ENCODE results near the gene C1QTNF9B. TPM values are rescaled to one million over a fixed set of nuclear protein-coding genes. Genes with fewer than 3 reads are reported as not detected.

C1QTNF9B gene
- total and polyA plus RNA-seq, 4 donors, result 0.08 to 0.24 TPM; not detected in 2

DNA sequence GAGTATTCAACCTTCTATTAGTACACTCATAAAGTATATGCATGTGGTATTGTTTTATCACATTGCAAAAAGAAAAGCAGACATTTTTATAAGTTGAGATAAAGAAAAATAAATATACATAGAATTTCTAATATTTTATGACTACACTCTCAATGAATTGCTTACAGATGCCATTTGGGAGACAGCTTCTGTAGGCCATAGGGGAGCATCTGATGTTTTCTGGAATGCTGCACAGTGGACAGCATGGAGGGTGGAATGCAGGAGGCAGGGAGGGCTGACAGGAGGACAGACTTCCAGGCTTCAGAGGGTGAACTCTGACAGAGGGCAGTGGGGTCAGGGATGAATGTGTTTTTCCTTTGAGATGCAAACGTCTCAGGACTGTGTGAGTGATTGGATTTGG, 53.9 kb downstream of the C1QTNF9B start (continued):
- TF ChIP-seq, protein P1, sequence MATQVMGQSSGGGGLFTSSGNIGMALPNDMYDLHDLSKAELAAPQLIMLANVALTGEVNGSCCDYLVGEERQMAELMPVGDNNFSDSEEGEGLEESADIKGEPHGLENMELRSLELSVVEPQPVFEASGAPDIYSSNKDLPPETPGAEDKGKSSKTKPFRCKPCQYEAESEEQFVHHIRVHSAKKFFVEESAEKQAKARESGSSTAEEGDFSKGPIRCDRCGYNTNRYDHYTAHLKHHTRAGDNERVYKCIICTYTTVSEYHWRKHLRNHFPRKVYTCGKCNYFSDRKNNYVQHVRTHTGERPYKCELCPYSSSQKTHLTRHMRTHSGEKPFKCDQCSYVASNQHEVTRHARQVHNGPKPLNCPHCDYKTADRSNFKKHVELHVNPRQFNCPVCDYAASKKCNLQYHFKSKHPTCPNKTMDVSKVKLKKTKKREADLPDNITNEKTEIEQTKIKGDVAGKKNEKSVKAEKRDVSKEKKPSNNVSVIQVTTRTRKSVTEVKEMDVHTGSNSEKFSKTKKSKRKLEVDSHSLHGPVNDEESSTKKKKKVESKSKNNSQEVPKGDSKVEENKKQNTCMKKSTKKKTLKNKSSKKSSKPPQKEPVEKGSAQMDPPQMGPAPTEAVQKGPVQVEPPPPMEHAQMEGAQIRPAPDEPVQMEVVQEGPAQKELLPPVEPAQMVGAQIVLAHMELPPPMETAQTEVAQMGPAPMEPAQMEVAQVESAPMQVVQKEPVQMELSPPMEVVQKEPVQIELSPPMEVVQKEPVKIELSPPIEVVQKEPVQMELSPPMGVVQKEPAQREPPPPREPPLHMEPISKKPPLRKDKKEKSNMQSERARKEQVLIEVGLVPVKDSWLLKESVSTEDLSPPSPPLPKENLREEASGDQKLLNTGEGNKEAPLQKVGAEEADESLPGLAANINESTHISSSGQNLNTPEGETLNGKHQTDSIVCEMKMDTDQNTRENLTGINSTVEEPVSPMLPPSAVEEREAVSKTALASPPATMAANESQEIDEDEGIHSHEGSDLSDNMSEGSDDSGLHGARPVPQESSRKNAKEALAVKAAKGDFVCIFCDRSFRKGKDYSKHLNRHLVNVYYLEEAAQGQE (IDR thresholded peaks at IDR 0.05), result no peak
- TF ChIP-seq RXRA (IDR thresholded peaks at IDR 0.05), result no peak

DNA sequence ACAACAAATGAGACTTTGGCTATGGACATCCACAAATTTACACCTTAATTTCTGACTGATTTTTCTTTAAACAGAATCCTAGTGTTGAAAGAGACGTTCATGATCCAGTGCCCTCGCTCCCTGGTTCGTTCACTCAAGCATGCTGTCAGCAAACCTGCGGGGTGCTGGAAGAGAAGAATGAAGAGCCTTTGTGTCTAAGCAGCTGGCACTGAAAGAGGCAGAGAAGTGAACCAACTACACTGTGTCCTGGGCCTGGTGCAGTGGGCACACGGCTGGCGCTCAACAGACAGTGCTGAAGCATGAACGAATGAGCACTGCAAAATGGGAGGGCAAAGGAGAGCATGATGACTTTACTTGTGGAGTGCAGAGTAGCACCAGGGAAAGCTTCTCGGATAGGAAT, 54.9 kb downstream of the C1QTNF9B start:
- H3K27me3 ChIP-seq (ENCODE audit: control insufficient read depth in 4 of 4, insufficient read depth in 4 of 4, low read length in 3 of 4), result no peaks in the 10 kb centered on the region
- TF ChIP-seq SP1 (IDR thresholded peaks at IDR 0.05) (no peak), EGR1 (IDR thresholded peaks at IDR 0.05; ENCODE audit: low read depth in 2 of 2) (no peak)
- H3K36me3 ChIP-seq (ENCODE audit: control insufficient read depth in 4 of 4, insufficient read depth in 3 of 4, low read depth in 1 of 4, low read length in 3 of 4), result peaks cover 0 to 2% (median 0%) of the 10 kb centered on the region in 4 donors
- H3K9me3 ChIP-seq (ENCODE audit: control insufficient read depth in 4 of 4, low read length in 3 of 4), result no peaks in the 10 kb centered on the region
- no peak overlapping the region for H3K27ac ChIP-seq (ENCODE audit: low read depth in 1 of 2, low read length in 2 of 2)
- H3K4me1 ChIP-seq (ENCODE audit: control insufficient read depth in 4 of 4, insufficient read depth in 4 of 4, low read length in 3 of 4), result no peaks in the 10 kb centered on the region
- no peak for DNase-seq (ENCODE audit: low spot score)
- H3K4me3 ChIP-seq (ENCODE audit: low read depth in 1 of 3, low read length in 3 of 3), result no peak overlapping the region
- 96% methylated on average over 8 of the region's 8 CpGs for WGBS
- H3K9ac ChIP-seq (ENCODE audit: low read depth in 1 of 2, low read length in 2 of 2), result no peak overlapping the region

Other genes starting within 250 kb of the C1QTNF9B start
- 1 to 10 TPM; 7.4 to 8.8 TPM for gene MIPEP, start 8.1 kb downstream of the C1QTNF9B start, total RNA-seq
- gene MIPEP, start 8.1 kb downstream of the C1QTNF9B start, polyA plus RNA-seq, result 10 to 100 TPM; 11.5 to 11.7 TPM

Measured in liver (tissue), 9 donors.